T47D (cell line): ENCODE measurements around the gene GALNT16.
A peak's percentile ranks its signal among the peaks of the same experiment; 100 is the strongest.

Experiments
- DNase-seq, 2 experiments: peaks; one replicate each; pipeline versions ENCODE4 v3.0.0 to v3.0.0-alpha.2; 2011 to 2012; ENCODE audit warnings: low read depth in 1 of 2, low spot score in 1 of 2
- JUND ChIP-seq: IDR thresholded peaks from 2 replicates; pipeline ENCODE4 v1.6.1; 2012; ENCODE audit warnings: low read depth
- in situ Hi-C: cut with HindIII; loops from 2 replicates; pipeline ENCODE4 v1.10.0; 2016; ENCODE audit warnings: low sequenced_read_pairs, low pct_unique_long_range_greater_than_20kb

Gene GALNT16

DNA sequence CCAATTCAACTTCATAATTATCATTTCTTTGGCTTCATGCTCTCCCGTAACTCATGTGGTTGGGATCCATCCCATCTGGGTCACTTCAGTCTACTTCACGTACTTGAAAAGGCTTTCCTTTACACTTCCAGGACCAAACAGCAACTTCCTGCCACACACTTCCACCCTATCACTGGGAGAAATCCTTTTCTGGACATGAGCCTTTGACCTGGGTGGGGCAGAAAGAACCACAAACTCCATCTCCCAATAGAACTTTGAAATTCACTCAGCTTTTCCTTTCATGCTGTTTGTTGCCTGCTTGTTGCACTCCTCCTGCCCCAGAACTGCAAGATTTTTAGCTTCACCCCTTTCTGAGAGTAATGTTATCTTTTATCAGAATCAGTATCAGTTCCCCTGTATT lies 18.4 kb upstream of the GALNT16 start:
- in situ Hi-C loops, result no loop called here
- DNase-seq, result no peak
- no peak for TF ChIP-seq JUND

DNA sequence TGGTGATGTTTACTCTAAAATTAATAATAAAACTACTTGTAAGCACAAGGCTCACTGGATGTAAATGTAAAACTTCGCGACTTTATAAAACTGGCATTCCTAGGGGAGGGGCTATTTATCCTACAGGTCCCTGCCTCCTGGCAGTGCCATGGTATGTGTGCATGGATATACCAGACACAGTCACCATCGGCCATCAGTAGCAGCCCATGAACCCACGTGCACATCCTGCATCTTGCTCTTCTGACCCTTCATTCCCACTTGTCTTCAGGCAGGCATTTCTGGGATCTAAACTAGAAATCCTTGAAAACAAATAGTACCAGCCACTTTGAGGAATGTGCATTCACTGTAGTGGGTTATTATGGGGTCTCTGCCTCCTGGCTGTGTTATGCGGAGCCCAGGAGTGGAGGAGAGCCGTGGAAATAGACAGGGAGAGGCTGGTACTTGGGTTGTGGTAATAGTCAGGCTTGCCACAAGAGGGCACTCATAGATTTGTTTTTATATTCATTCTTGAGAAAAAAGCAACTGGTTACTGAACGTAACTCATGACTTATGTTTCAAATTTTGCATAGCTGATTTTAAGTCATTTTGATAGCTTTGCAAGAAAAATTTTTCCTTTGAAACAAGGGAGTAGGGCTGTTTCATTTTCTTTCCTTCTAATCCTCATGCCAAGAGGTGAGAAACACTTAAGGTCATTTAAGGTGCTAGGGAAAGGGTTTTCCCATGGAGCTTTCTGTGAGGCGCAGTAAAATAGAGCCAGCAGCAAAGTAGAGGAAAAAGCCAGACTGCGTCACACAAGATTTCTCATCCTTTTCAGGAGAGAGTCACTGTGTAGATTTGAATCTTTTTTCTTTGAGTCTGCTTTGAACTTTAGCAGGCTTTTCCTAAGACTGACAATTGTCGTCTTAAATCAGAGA lies 17.4 kb upstream of the GALNT16 start:
- DNase-seq, result peak; percentile 80 to 84
- in situ Hi-C loops, result no loop called here
- no peak for TF ChIP-seq JUND

DNA sequence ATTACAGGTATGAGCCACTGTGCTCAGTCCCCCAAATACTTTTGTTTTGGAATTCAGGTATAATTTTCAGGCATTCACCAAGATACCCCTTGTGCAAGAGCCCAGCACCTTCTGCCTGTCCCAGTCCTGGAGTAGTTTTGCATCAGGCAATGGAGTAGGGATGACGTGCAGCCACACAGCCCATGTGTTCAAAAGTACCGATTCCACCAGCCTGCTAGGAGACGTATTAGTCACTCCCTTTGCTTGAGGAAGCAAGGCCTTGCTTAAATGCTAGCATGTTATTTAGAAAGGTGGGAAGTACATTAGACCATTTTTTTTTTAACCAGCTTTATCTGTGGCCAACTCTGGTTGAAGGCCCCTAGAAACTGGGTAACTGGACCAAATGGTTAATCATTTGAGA lies 15.0 kb upstream of the GALNT16 start:
- no peak for TF ChIP-seq JUND
- no peak for DNase-seq
- in situ Hi-C loops, result no loop called here

DNA sequence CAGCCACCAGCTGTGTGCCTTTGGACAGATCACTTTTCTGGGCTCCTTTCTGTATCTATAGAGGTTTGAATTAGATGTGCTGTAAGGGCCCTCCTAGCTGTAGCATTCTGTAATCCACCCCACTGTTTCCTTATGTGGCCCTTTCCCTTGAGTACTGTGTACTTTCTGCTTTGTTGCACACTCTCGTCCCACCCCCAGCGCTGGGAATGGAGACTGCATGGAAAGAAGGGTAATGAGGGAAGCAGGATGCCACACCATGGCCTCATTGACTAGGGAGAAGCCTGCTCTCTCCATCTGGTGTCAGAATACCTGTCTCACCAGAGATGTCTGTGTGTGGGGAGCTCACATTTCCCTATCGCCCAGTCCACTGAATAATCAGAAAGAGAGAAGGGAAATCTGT lies 13.6 kb upstream of the GALNT16 start:
- TF ChIP-seq JUND, result no peak
- in situ Hi-C loops, result no loop called here
- DNase-seq, result no peak

DNA sequence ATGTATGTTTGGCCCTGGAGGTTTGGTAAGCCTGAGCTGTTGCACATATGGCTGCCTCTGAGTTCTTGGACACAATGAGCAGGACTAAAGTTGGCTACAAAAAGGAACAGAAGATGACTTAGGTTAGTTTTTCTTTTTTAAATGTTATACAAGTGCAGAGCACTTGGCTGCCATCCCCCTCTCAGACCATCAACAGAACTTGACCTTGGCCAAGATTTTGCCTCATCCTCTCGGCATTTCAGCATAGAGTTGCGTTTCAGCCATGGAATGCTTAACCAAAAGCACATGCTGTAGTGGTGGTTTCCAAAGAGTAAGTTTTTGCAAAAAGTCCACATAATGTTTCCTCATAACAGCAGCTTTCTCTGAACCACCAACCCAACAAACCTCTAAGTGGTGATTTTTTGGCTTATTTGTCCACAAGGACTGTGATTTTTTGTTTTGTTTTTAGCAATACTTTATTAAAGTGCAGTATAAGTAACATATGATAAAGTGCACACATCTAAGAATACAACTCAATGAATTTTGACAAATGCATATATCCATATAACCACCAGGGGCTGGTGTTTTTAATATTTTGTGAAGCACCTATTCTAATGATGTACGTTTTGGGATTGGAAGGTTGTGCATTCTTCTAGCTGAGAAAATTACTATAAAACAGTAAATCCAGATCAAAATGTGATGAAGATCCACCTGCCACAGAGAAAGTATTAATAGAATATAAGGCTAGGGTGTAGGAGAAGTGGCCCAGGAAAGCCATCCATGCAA lies 12.1 kb upstream of the GALNT16 start:
- no peak for TF ChIP-seq JUND
- in situ Hi-C loops, result no loop called here
- DNase-seq, result peak in 1 of 2 experiments; percentile 20

DNA sequence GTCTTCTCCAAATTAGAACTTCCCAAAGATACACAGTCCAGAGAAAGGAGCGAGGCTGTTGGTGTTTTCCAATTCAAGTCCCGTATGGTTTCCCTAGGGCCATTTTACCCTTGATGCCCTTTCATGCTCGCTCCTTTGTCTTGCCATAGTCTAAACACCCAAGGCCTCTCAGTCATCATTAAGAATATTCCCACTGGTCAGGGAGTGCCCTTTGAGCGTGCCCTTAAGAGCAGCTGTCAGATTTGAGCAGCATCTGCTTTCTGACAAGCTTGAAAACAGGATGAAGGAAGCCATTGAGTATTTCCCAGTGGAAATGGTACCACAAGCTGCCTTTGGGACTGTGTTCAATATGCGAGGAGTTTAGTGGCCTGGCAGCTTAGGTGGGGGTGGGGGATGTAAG lies 10.4 kb upstream of the GALNT16 start:
- in situ Hi-C loops, result no loop called here
- no peak for DNase-seq

DNA sequence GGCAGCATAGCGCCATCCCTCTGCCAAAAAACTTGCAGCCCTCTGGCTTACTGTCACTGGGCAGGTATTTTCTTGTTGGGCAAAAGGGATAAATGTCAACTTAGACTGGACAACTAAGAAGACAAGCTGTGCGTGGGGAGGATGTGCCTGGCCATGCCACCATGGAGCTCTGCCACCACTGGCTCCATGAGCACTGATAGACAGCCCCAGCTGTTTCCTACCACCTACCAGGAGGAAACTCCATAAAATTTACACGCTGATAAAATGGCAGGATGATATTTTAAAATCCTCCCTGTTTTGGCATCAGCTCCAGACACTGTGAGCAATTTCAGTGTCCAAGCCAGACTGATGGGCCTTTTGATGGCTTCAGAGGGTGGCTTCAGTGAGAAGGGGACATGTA lies 7.1 kb upstream of the GALNT16 start:
- no peak for TF ChIP-seq JUND
- in situ Hi-C loops, result no loop called here
- no peak for DNase-seq

More for the DNA sequence above, 10.4 kb upstream of the GALNT16 start:
- no peak for TF ChIP-seq JUND

DNA sequence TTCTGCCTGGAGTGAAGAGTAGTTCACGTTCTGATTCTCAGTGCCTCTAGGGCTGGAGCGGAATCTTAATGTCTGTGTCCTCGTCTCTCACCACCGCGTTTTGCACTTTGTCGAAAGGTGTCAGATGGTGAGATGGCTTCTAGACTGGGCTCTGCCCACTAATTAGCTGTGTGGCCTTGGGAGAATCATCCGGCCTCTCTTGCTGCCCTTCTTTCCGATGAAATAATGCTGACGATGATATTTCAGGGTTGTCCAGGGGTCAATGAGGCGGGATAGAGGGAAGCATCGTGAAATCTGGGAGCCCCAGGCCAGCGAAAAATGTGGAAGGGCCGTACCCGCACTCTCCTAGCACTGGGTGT lies 811 bp upstream of the GALNT16 start:
- TF ChIP-seq JUND, result no peak
- in situ Hi-C loops, result no loop called here

DNA sequence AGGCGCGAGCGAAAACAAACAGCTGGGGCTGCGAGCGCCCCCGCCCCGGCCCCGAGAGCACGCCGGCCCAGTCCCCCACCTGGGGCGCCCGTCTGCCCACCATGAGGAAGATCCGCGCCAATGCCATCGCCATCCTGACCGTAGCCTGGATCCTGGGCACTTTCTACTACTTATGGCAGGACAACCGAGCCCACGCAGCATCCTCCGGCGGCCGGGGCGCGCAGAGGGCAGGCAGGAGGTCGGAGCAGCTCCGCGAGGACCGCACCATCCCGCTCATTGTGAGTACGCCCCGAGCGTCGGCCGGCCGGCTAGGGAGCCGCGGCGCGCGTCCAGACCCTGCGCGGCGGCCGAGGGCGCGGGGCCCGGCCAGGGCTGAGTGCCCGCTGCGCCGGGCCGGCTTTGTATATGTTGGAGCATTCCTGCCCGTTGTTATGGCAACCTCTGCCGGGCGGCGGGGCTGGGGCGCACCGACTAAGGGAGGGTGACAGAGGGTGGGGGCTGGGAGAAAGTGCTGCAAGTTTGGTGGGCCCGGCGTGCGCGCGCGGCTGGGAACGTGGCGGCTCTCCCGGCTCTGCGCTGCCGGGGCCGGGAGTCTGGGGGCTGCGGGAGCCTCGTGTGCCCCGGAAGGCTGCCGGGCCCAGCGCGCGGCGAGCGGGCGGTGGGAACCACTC lies 367 bp downstream of the GALNT16 start:
- TF ChIP-seq JUND, result no peak
- peak in 1 of 2 experiments; percentile 44 for DNase-seq
- in situ Hi-C loops, result no loop called here

More for the DNA sequence above, 811 bp upstream of the GALNT16 start:
- DNase-seq, result no peak

DNA sequence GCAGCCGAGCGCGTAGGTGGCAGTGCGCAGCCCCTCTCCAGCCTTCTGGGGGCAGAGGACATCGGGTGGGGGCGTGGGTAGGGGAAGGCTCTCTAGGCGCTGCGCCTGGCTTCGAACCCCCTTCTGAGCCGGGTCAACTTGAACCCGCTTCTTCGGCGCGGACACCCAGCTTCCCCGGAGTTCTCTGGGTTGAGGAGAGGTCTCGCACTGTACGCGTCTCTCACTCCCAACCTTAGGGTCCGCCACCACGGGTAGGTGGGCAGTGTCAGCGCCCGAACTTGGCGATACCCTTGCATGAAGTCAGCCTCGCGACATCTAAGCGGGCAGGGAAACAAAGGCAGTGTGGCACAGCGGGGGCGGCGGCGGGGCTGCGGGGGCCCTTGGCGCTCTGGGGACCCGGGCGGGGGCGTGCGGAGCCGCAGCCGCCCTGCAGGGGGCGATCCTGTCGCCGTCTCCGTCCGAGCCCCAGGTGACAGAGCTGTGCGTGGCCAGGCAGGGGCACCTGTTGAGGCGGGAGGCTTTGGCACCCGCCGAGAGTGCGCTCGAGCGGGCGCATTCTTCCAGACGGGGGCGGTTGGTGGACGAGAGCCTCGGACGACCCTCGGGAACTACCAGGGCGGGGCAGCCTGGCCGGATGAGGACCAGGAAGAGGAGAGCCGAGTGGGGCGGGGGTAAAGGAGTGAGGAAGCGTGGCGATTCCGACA lies 1.1 kb downstream of the GALNT16 start:
- DNase-seq, result peak in 1 of 2 experiments; percentile 61
- in situ Hi-C loops, result no loop called here
- TF ChIP-seq JUND, result no peak

DNA sequence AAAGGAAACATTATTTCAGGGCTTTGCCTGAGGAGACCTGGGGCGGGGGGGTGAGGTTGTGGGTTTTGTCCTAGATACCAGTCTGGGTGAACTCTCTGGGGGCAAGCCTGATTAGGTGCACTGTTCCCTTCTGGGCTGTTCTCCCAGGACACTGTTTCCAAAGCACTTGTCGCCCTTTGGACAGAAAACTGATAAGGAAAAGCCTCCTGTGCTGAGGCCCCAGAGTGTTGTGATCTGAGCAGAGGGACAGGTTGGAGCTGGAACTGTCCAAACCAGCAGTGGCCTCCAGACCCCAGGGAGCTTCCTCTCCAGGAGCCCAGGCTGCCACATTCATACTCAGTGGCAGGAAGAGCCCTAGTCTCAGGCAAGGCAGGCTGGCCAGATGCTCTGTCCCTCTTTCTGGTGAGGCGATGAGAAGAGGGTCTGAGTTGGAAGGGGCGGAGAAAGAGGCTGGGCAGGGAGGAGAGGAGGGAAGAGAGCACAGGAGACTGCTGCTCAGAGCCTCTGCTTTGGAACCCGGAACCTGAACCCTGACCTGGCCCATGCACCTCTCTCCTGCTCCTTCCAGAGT lies 1.9 kb downstream of the GALNT16 start:
- no peak for TF ChIP-seq JUND
- peak in 1 of 2 experiments; percentile 22 for DNase-seq
- in situ Hi-C loops, result no loop called here

DNA sequence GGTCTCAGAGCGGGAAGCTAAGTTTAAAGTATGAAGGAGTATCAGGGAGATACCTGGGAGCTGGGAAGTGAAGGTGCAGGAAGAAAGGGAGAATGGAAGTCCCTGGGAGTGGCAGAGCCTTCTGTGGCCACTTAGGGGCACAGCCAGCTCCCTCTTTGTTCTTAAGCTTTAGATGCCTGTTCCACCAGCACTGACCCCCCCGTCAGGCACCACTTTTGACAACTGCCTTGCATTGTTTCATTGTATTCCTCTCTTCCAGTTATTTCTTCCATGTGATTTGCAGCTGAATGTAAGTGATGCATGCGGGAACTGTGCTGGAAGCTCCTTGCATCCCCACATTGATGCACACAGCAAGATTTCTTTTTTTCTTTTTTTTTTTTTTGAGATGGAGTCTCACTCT lies 2.6 kb downstream of the GALNT16 start:
- TF ChIP-seq JUND, result no peak
- in situ Hi-C loops, result no loop called here
- peak; percentile 23 to 25 for DNase-seq
